Measurements from ENCODE around the gene PNPLA3. TPM values are rescaled to one million over a fixed set of nuclear protein-coding genes. Genes with fewer than 3 reads are reported as not detected.

PNPLA3 gene
- total and polyA plus RNA-seq, 9 of the 15 experiments (the other 6 are each of a cell fraction or from before 2014, with no cell fraction given) = 0.20 to 0.48 (median 0.38) TPM; not detected in 6

DNA sequence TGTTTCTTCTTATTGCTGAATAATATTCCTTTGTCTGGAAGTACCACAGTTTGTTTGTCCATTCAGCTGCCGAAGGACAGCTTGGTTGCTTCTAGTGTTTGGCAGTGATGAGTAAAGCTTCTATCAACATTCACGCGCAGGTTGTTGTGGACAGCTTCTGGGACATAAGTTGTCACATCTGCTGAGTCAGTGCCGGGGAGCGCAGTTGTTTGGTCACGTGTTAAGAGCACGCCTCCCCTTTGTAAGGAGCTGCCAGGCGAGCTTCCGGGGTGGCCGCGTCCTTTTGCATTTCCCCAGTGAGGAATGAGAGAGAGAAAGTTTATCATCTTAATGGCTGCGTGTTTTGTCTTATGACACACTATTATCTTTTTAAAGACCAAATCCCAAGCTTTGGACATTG, 61.9 kb downstream of the PNPLA3 start (continued):
- TF ChIP-seq ZNF121 (CRISPR knock-in tag; conservative IDR thresholded peaks at IDR 0.05) (no peak), SRF (CRISPR knock-in tag; IDR thresholded peaks at IDR 0.05) (no peak), RBM15 (IDR thresholded peaks at IDR 0.05; ENCODE audit: insufficient read depth, low read length) (no peak), RNF2 (IDR thresholded peaks at IDR 0.05) (no peak), ZNF224 (CRISPR knock-in tag; IDR thresholded peaks at IDR 0.05) (no peak), ZNF232 (CRISPR knock-in tag; IDR thresholded peaks at IDR 0.05) (no peak), ZNF140 (CRISPR knock-in tag; IDR thresholded peaks at IDR 0.05) (no peak), ESRRB (CRISPR knock-in tag; IDR thresholded peaks at IDR 0.05; ENCODE audit: borderline replicate concordance) (no peak), POLR2G (IDR thresholded peaks at IDR 0.05; ENCODE audit: low read depth, low read length) (no peak), JUNB (CRISPR knock-in tag; conservative IDR thresholded peaks at IDR 0.05) (no peak), CTBP1 (IDR thresholded peaks at IDR 0.05; ENCODE audit: borderline replicate concordance) (peak; percentile 39; the same call in 1 of the 2 replicates), MCM5 (IDR thresholded peaks at IDR 0.05; ENCODE audit: low read depth) (no peak), ZNF263 (CRISPR knock-in tag; IDR thresholded peaks at IDR 0.05; ENCODE audit: borderline replicate concordance) (no peak)
- TF ChIP-seq, protein P1, sequence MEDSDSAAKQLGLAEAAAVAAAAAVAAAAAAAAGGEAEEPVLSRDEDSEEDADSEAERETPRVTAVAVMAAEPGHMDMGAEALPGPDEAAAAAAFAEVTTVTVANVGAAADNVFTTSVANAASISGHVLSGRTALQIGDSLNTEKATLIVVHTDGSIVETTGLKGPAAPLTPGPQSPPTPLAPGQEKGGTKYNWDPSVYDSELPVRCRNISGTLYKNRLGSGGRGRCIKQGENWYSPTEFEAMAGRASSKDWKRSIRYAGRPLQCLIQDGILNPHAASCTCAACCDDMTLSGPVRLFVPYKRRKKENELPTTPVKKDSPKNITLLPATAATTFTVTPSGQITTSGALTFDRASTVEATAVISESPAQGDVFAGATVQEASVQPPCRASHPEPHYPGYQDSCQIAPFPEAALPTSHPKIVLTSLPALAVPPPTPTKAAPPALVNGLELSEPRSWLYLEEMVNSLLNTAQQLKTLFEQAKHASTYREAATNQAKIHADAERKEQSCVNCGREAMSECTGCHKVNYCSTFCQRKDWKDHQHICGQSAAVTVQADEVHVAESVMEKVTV (CRISPR knock-in tag; IDR thresholded peaks at IDR 0.05) = no peak
- TF ChIP-seq, protein P2, sequence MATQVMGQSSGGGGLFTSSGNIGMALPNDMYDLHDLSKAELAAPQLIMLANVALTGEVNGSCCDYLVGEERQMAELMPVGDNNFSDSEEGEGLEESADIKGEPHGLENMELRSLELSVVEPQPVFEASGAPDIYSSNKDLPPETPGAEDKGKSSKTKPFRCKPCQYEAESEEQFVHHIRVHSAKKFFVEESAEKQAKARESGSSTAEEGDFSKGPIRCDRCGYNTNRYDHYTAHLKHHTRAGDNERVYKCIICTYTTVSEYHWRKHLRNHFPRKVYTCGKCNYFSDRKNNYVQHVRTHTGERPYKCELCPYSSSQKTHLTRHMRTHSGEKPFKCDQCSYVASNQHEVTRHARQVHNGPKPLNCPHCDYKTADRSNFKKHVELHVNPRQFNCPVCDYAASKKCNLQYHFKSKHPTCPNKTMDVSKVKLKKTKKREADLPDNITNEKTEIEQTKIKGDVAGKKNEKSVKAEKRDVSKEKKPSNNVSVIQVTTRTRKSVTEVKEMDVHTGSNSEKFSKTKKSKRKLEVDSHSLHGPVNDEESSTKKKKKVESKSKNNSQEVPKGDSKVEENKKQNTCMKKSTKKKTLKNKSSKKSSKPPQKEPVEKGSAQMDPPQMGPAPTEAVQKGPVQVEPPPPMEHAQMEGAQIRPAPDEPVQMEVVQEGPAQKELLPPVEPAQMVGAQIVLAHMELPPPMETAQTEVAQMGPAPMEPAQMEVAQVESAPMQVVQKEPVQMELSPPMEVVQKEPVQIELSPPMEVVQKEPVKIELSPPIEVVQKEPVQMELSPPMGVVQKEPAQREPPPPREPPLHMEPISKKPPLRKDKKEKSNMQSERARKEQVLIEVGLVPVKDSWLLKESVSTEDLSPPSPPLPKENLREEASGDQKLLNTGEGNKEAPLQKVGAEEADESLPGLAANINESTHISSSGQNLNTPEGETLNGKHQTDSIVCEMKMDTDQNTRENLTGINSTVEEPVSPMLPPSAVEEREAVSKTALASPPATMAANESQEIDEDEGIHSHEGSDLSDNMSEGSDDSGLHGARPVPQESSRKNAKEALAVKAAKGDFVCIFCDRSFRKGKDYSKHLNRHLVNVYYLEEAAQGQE (IDR thresholded peaks at IDR 0.05; ENCODE audit: borderline replicate concordance) = peak; percentile 71
- TF ChIP-seq, protein P2 (CRISPR knock-in tag; IDR thresholded peaks at IDR 0.05; ENCODE audit: low read depth) = no peak
- TF ChIP-seq, protein P3, sequence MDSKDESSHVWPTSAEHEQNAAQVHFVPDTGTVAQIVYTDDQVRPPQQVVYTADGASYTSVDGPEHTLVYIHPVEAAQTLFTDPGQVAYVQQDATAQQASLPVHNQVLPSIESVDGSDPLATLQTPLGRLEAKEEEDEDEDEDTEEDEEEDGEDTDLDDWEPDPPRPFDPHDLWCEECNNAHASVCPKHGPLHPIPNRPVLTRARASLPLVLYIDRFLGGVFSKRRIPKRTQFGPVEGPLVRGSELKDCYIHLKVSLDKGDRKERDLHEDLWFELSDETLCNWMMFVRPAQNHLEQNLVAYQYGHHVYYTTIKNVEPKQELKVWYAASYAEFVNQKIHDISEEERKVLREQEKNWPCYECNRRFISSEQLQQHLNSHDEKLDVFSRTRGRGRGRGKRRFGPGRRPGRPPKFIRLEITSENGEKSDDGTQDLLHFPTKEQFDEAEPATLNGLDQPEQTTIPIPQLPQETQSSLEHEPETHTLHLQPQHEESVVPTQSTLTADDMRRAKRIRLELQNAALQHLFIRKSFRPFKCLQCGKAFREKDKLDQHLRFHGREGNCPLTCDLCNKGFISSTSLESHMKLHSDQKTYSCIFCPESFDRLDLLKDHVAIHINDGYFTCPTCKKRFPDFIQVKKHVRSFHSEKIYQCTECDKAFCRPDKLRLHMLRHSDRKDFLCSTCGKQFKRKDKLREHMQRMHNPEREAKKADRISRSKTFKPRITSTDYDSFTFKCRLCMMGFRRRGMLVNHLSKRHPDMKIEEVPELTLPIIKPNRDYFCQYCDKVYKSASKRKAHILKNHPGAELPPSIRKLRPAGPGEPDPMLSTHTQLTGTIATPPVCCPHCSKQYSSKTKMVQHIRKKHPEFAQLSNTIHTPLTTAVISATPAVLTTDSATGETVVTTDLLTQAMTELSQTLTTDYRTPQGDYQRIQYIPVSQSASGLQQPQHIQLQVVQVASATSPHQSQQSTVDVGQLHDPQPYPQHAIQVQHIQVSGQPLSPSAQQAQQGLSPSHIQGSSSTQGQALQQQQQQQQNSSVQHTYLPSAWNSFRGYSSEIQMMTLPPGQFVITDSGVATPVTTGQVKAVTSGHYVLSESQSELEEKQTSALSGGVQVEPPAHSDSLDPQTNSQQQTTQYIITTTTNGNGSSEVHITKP (IDR thresholded peaks at IDR 0.05; ENCODE audit: partially characterized antibody) = no peak

Data from K562 (cell line).